Activated CD4-positive, alpha-beta T cell treated with anti-CD3 and anti-CD28 coated beads, Interleukin-2, amount 50 U/mL, for 48 hours (primary cell): ENCODE measurements around the gene SUV39H1.

Experiments
- DNase-seq, 2 experiments: peaks; one replicate each; pipeline ENCODE4 v3.0.0-alpha.2; 2020

The SUV39H1 gene

DNA sequence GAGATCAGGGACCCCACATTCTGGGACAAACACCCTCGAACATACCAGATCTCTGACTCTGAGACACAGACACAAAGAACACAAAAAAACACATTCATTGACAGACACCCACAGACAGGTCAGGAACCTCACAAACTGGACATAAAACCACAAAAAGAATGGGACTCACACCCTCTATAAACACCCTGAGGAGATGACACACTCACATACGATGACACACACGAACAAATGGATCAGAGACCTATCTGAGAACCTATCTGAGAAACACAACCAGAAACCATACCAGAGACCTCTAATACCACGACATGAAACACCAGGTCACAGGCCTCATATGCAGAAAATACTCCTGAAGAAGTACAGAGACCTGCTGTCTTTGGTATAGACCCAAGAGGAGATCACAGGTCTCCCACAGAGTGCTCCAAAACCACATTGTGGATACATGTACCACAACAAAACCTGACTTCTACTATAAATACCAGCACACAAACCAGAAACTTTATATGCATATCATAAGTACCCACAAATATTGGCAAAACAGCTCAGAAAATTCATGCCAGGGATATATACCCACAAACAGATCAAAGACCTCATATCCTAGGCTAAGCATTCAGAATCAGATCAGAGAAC lies 19.5 kb downstream of the SUV39H1 start:
- DNase-seq = no peak

DNA sequence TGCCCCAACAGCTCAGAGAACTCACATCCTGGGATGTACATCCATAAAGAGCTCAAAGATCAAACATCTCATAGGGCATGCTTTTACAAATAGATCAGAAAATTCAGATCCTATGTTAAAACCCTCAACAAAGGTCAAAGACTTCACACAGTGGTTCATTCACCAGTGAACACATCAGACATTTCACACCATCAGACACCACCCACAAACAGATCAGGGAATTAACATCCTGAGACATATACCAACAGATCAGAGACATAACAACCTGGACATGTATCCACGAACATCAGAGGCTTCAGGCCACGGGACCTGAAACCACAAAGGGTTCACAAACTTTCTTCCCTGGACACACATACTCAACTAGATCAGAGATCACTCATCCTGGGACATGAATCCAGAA lies 23.4 kb downstream of the SUV39H1 start:
- no peak for DNase-seq

DNA sequence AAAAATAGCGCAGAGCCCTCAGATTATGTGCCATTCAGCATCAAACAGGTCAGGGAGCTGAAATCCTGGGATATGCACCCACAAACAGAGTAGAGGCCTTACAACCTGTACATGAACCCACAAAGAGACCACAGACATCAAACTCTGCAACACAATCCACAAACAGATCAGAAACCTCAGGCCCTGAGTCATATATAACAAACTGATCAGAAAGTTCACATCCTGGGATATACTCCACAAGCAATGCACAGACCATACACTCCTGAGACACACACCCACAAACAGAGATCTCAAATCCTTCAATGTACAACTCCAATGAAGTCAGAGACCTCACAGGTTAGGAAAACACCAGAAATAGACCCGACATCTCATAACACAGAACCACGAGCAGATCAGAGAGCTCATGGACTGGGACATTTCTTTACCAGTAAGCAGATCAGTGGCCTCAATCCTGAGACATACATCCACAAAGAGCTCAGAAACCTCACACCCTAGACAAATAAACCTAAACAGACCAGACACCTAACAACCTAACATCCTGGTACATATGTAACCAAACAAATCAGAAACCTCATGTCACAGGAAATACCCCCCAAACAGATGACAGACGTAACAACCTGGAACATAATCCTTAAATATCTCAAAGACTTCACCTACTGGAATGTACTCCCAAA lies 24.2 kb downstream of the SUV39H1 start:
- DNase-seq = no peak

- no peak for DNase-seq
Observed at GRCh38 chrX:48721916-48722315, 25.4 kb downstream of the SUV39H1 start.

- no peak for DNase-seq
Observed at GRCh38 chrX:48726596-48726995, 30.1 kb downstream of the SUV39H1 start.

- no peak for DNase-seq
Observed at GRCh38 chrX:48728653-48729052, 32.1 kb downstream of the SUV39H1 start.

GRCh38 chrX:48736303-48736702 lies 39.8 kb downstream of the SUV39H1 start:
- no peak for DNase-seq

- no peak for DNase-seq
Observed at GRCh38 chrX:48736878-48737212, 40.3 kb downstream of the SUV39H1 start.

- DNase-seq = peak; percentile 81 to 88
Observed at GRCh38 chrX:48737213-48737938, 40.8 kb downstream of the SUV39H1 start.

DNA sequence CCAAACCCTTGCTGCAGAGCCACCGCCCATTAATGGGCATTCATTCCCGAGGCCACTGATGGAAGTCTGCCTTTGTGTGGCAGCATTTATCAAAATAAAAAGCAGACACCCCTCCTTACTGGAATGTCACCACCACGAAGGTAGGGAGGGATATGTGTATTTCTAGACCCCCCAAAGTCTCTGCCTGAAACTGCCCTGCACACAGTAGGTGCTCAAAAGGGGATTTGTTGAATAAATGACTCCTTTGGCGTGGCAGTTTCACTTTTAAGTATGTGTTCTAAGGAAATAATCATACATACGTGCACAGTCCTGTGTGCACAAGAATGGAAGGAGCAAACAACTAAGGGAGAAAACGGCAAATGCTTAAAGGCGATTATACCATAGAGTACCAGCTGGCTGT lies 41.4 kb downstream of the SUV39H1 start:
- no peak for DNase-seq

DNA sequence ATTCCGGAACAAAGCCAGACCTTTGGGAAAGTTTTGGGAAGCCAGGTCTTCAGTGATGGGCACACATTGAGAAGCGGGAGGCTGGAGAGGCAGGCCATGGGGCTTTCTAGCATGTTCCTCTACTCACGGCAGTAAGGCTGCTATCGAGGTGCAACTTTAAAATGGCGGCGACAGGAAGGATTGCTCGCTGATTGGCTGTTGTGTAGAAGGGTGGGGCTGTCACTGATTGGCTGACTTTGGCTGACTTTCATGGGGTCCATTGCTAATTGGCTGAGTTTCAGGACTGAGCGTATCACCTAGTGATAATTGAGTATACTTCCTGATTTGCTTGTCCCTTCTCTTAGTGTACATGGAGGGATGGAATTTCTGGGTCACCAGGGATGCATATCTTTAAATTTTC lies 45.3 kb downstream of the SUV39H1 start:
- DNase-seq = no peak

- no peak for DNase-seq
Observed at GRCh38 chrX:48745222-48745621, 48.7 kb downstream of the SUV39H1 start.

DNA sequence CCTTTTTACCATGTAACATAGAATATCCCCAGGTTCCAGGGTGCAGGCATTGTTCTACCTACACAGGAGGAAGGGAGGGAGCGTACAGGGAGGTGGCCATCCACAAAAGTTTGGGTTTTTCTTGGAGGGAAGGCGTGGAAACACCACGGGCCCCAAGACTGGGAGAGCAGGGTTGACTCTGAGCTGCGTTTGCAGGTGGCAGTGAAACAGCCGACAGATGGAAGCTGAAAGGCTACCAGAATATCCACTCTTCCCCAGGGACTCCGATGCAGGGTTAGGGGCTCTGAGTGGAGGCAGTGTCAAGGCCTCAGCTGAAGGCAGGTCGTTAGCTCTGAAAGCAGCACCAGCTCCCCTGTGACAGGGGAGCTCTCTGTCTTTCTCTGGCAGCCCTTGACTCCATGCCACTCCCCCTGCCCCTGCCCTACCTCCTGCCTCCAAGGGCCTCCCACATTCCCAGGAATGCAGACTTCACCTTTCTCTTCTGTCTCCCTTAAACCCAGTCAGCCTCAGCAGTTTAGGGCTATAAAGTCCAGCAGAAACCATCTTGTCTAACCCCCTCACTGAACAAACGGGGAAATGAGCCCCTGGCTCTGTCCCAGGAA lies 51.0 kb downstream of the SUV39H1 start:
- no peak for DNase-seq

DNA sequence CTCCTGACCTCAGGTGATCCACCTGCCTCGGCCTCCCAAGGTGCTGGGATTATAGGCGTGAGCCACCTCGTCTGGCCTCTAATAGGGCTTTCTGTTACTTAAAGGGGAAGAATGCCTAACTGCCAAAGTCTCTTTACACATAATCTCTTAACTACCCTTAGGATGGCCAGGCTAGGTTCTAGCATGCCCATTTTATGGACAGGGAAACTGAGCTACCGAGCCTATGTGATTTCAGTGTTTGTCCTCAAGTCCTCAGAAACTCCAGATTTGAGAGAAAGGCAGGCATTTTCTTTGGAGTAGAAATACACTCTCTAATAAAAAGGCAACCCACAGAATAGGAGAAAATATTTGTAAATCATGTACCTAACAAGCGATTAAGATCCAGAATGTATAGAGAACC lies 52.6 kb downstream of the SUV39H1 start:
- DNase-seq = no peak

DNA sequence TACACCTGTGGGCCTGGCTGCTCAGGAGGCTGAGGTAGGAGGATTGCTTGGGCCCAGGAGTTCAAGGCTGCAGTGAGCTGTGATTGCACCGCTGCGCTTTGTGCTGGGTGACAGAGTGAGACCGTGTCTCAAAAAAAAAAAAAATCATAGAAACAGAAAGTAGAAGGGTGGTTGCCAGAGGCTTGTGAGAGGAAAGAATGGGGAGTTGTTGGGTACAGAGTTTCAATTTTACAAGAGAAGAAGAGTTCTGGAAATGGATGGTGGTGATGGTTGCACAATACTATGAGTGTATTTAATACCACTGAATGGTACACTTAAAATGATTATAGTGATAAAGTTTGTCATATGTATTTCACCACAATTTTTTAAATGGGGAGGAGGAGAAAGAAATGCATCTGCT lies 54.8 kb downstream of the SUV39H1 start:
- DNase-seq = peak in 1 of 2 experiments; percentile 11

DNA sequence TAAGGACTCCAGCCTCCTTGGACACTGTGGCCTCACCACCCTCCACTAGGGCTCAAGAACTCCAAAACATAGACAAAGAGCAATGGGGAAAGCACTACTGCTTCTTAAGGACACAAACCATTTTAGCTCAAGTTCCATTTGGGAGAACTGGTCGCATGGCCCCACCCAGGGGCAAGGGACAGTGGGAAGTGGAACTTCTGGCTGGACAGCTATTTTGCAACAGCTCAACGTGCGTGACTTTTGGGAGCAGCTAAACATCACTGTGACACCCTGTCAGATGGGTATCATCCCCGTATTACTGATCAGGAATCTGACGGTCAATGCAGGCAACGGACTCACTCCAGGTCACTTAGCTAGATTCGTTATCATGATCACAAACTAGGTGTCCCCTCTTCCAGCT lies 56.0 kb downstream of the SUV39H1 start:
- no peak for DNase-seq

GRCh38 chrX:48753708-48754228 lies 57.2 kb downstream of the SUV39H1 start:
- no peak for DNase-seq

GRCh38 chrX:48754238-48754637 lies 57.7 kb downstream of the SUV39H1 start:
- no peak for DNase-seq
